Lung (tissue), 12 donors: ENCODE data around the gene ADK. TPM values are rescaled to one million over a fixed set of nuclear protein-coding genes. Genes with fewer than 3 reads are reported as not detected.

Experiments used
- ATAC-seq: fragments of 200-7000 bp; cut with Tn5 transposase; one replicate; pipeline ENCODE4 v1.9.1; 2020; ENCODE audit warnings: moderate number of reproducible peaks; ENCODE audit not compliant: insufficient read depth, low FRiP score
- DNase-seq, 3 donors: peaks; one replicate each; pipeline ENCODE4 v3.0.0-alpha.2; 2013 to 2017
- H3K27ac ChIP-seq, 2 donors: one replicate each; pipeline ENCODE4 v1.5.1; 2013; ENCODE audit warnings: mild to moderate bottlenecking in 2 of 2, moderate library complexity in 2 of 2, control low read depth in 1 of 2, inconsistent platforms in 1 of 2, low read depth in 1 of 2, low read length in 1 of 2
- H3K27me3 ChIP-seq, 3 donors: one replicate each; pipeline ENCODE4 v1.5.1; 2013; ENCODE audit warnings: low read length in 2 of 3; ENCODE audit not compliant: control insufficient read depth in 3 of 3, insufficient read depth in 3 of 3
- H3K36me3 ChIP-seq, 4 donors: one replicate each; pipeline ENCODE4 v1.5.1; 2013; ENCODE audit warnings: low read length in 4 of 4, mild to moderate bottlenecking in 1 of 4, moderate library complexity in 1 of 4; ENCODE audit not compliant: control insufficient read depth in 4 of 4, insufficient read depth in 4 of 4
- H3K4me1 ChIP-seq, 5 donors: one replicate each; pipeline ENCODE4 v1.5.1; 2013; ENCODE audit warnings: low read length in 5 of 5, mild to moderate bottlenecking in 2 of 5, moderate library complexity in 1 of 5; ENCODE audit not compliant: control insufficient read depth in 5 of 5, insufficient read depth in 5 of 5
- H3K4me3 ChIP-seq: one replicate; pipeline ENCODE4 v1.5.1; 2013; ENCODE audit warnings: mild to moderate bottlenecking, control low read depth, moderate library complexity
- H3K9ac ChIP-seq, 2 donors: one replicate each; pipeline ENCODE4 v1.5.1; 2013; ENCODE audit warnings: low read length in 2 of 2, control low read depth in 1 of 2; ENCODE audit not compliant: insufficient read depth in 1 of 2
- H3K9me3 ChIP-seq, 4 donors: one replicate each; pipeline ENCODE4 v1.5.1; 2013; ENCODE audit warnings: low read length in 3 of 4, mild to moderate bottlenecking in 1 of 4, moderate library complexity in 1 of 4; ENCODE audit not compliant: control insufficient read depth in 4 of 4, insufficient read depth in 3 of 4
- WGBS, 2 donors: extraction: QIAGEN DNeasy Blood & Tissue Kit; methylation state at CpG; one replicate each; pipeline ENCODE4 v1.1.7; 2013; 5-methylcytosine and 5-hydroxymethylcytosine counted together
- polyA plus RNA-seq, 2 donors: library from polyadenylated mRNA; stranded (reverse); fragments of 200-250 nt; gene quantifications; one replicate each; pipeline ENCODE4 v1.2.1, GENCODE V29; 2013
- total RNA-seq, 2 donors: library from RNA; depleted of rRNA in 1 of 2; stranded (reverse); fragments of >200 nt in 1 of 2; gene quantifications; one replicate each; pipeline ENCODE4 v1.2.1, GENCODE V29; 2014 to 2021
- TF ChIP-seq, protein P1 (sequence below): IDR thresholded peaks from 2 replicates; pipeline ENCODE4 v1.5.1; 2012; ENCODE audit warnings: mild to moderate bottlenecking; ENCODE audit errors: control extremely low read depth, extremely low read depth
- donor health status: control.
- donor health status: control.
- donor health status: Bipolar disorder and iron deficiency.
- donor health status: healthy.
- donor health status: DM: yes; HTN: yes; CAD: no.

ADK gene
- total and polyA plus RNA-seq, 4 donors, result 31.6 to 82.3 (median 42.9) TPM

DNA sequence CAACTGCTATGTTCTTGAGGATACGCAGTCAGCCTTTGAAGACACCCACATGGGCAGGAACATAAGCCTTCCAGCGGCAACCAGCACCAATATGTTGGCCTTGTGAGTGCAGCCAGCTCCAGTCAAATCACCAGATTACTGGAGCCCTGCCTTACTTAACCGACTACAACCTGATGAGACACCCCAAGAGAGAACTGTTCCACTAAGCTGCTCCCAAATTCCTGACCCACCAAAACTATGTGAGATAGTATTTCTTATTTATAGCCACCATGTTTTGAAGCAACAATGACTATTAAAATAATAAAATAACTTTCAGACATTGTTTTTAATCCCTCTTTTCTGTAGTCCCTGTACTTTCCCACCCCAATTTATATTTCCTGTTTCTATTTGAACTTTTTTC lies 179.6 kb downstream of the ADK start:
- no peak for ATAC-seq

DNA sequence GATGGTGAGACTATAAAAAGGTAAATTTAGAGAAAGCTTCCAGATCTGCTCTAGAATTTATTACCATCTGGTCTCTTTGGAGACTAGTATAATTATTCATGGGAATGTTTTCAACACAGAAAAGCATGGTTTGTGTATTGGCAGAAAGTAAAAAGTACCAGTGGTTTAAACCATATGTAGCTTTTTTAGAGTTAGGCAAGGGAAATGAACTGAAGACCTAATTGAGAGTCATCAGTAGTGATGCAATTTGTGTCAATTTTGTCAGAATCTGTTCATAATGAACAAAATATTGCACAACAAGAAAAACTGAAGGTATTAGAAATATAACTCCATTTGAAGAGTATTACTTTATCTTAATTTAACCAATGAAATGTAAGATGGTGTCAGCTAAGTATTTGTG lies 181.4 kb downstream of the ADK start:
- Histone ChIP-seq H3K36me3 (peaks cover 0 to 2% (median 0%) of the 10 kb centered on the region in 4 donors), H3K9ac (no peak overlapping the region), H3K27me3 (no peaks in the 10 kb centered on the region), H3K4me1 (no peaks in the 10 kb centered on the region), H3K4me3 (no peak overlapping the region), H3K27ac (no peak overlapping the region), H3K9me3 (no peaks in the 10 kb centered on the region)
- ATAC-seq (no peak), DNase-seq (no peak)
- TF ChIP-seq, protein P1, sequence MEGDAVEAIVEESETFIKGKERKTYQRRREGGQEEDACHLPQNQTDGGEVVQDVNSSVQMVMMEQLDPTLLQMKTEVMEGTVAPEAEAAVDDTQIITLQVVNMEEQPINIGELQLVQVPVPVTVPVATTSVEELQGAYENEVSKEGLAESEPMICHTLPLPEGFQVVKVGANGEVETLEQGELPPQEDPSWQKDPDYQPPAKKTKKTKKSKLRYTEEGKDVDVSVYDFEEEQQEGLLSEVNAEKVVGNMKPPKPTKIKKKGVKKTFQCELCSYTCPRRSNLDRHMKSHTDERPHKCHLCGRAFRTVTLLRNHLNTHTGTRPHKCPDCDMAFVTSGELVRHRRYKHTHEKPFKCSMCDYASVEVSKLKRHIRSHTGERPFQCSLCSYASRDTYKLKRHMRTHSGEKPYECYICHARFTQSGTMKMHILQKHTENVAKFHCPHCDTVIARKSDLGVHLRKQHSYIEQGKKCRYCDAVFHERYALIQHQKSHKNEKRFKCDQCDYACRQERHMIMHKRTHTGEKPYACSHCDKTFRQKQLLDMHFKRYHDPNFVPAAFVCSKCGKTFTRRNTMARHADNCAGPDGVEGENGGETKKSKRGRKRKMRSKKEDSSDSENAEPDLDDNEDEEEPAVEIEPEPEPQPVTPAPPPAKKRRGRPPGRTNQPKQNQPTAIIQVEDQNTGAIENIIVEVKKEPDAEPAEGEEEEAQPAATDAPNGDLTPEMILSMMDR, result no peak

More for the DNA sequence above, 179.6 kb downstream of the ADK start:
- Histone ChIP-seq H3K4me1 (no peaks in the 10 kb centered on the region), H3K36me3 (peaks cover 0 to 2% (median 0%) of the 10 kb centered on the region in 4 donors), H3K27me3 (no peaks in the 10 kb centered on the region), H3K9ac (no peak overlapping the region), H3K4me3 (no peak overlapping the region), H3K9me3 (no peaks in the 10 kb centered on the region), H3K27ac (no peak overlapping the region)
- TF ChIP-seq, protein P1, result no peak
- 97 to 100% methylated on average over 3 of the region's 3 CpGs for WGBS, 2 donors
- no peak for DNase-seq

DNA sequence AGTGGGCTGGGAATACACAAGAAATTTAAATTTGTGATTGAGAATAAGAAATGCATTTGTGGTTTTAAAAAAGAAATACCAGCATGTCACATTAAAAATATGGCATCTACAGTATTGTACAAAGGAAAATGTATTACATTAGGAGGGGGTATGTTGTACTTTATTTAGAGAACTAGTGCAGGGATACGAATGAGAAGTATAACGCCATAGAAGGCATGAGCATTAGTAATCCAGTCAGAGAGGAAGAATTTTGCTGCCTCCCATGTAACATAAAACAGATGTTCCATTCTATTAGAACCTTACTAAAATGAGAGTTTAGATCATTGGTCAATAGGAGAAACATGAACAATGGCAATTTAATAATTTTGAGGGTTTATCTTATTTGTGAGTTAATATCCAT lies 182.2 kb downstream of the ADK start:
- Histone ChIP-seq H3K27me3 (no peaks in the 10 kb centered on the region), H3K4me1 (peaks cover 0 to 1% (median 0%) of the 10 kb centered on the region in 5 donors), H3K9ac (no peak overlapping the region), H3K27ac (no peak overlapping the region), H3K4me3 (no peak overlapping the region), H3K36me3 (peaks cover 0 to 2% (median 0%) of the 10 kb centered on the region in 4 donors), H3K9me3 (no peaks in the 10 kb centered on the region)
- no peak for ATAC-seq
- TF ChIP-seq, protein P1, result no peak
- DNase-seq, result no peak
- 85 to 93% methylated on average over 2 of the region's 2 CpGs for WGBS, 2 donors

DNA sequence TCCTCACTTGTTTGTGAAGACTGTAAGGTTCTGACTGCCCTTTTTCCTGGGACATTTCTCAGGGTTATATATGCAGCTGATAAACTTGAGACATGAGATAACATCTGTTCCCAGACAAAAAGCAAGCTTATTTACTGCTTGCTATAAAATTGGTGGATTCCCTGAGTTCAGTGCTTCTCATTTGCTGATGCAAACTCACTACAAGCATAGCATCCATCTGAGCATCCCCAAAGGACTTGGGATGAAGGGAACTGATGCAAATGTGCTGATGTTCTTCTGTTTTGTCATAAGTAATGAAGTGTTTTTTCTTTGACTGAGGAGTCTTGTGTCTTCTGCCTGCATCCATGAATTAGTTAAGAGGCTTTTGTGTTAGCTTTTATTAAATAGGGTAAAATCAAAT lies 183.2 kb downstream of the ADK start:
- Histone ChIP-seq H3K4me1 (peaks cover 0 to 1% (median 0%) of the 10 kb centered on the region in 5 donors), H3K9ac (no peak overlapping the region), H3K36me3 (peaks cover 0 to 2% (median 0%) of the 10 kb centered on the region in 4 donors), H3K9me3 (no peaks in the 10 kb centered on the region), H3K4me3 (no peak overlapping the region), H3K27ac (no peak overlapping the region), H3K27me3 (no peaks in the 10 kb centered on the region)
- DNase-seq (no peak), ATAC-seq (no peak)
- TF ChIP-seq, protein P1, result no peak
